Measurements from ENCODE around the gene CFAP119. TPM values are rescaled to one million over a fixed set of nuclear protein-coding genes. Genes with fewer than 3 reads are reported as not detected.

Gene CFAP119
- total RNA-seq, 1 experiment from 2014 or later = 9.6 TPM

DNA sequence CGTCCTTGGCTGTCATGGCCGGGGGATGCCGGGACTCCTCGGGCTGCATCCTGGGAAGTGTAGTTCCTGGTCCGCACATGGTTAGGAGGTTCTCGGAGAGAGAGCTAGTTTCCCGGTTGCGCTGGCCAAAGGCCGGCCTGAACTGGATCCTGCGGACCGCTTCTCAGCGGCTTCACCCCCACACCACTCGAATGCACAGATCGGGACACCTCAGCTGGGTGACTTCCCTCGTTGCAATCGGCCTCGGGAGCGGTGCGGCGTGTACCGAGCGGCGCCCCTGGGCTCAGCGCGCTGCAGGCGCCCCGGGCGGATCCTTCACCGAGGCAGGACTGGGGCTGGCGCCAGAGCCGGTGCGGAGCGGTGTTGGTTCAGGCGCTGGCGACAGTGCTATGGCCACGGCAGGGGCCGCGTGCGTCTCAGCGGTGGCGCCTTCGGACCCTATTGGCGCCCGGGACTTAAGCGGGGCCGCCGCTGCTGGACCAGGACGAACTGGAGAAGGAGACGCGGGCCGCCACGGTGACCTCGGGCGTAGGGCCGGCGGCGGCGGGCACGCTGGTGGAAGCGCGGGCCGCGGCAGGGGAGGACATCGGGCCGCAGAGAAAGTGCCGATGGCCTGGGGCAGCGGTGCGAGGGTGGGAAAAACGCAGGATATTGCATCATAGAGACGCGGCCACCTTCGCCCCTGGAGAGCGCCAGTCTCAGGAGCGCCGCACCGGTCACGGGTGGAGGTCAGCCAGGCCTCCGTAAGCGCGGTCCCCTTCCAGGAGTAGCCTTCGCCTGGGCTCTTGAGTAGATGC is 13.7 kb upstream of the CFAP119 start:
- H3K4me3 ChIP-seq (ENCODE audit: low read length) = peak overlapping the region; percentile 82
- ATAC-seq (peak; percentile 79), DNase-seq (peak; percentile 70)
- H3K4me2 ChIP-seq (ENCODE audit: low read length) = peak overlapping the region; percentile 99
- CTCF ChIA-PET = no interaction called here
- H3K9me2 ChIP-seq (replicated peaks; ENCODE audit: low read length) = no peaks in the 10 kb centered on the region
- peaks cover 4% of the 10 kb centered on the region; the same call in 1 of the 2 replicates for H3K36me3 ChIP-seq (ENCODE audit: low read depth, low read length)
- BruUV-seq (replicated peaks) = no TSS peak
- H3K4me1 ChIP-seq (ENCODE audit: insufficient read depth, low read length) = peaks cover 5% of the 10 kb centered on the region
- H2AFZ ChIP-seq (ENCODE audit: low read length) = peak overlapping the region; percentile 79
- H3K79me2 ChIP-seq (ENCODE audit: low read length) = no peaks in the 10 kb centered on the region
- no peaks in the 10 kb centered on the region for H3F3A ChIP-seq (ENCODE audit: low read length, unreplicated experiment)
- H3K27ac ChIP-seq (ENCODE audit: low read length) = peak overlapping the region; percentile 73
- no peaks in the 10 kb centered on the region for H4K20me1 ChIP-seq (ENCODE audit: low read length)
- H3K27me3 ChIP-seq (ENCODE audit: low read length) = no peaks in the 10 kb centered on the region
- intact Hi-C loops (cut with micrococcal nuclease) = no loop called here
- peak overlapping the region; percentile 94 for H3K9ac ChIP-seq (ENCODE audit: low read length)
- no peak for TF ChIP-seq EZH2phosphoT487 (IDR thresholded peaks at IDR 0.05; ENCODE audit: borderline replicate concordance, low read length)
- no peak for TF ChIP-seq EZH2 (IDR thresholded peaks at IDR 0.05; ENCODE audit: low read length, unreplicated experiment)
- no peak for TF ChIP-seq CTCF (conservative IDR thresholded peaks at IDR 0.05; ENCODE audit: low read depth, low read length)
- no peaks in the 10 kb centered on the region for H3K9me3 ChIP-seq (ENCODE audit: low read length)
- POLR2A ChIA-PET (ENCODE audit: unreplicated experiment) = interaction anchor here (0.6 kb wide), 1 partner anchor 79 kb away, joined by 9 read pairs; no protein-coding TSS in a partner anchor

- H3K27me3 ChIP-seq (ENCODE audit: low read length) = no peaks in the 10 kb centered on the region
- CTCF ChIA-PET = no interaction called here
- H3K9me3 ChIP-seq (ENCODE audit: low read length) = no peaks in the 10 kb centered on the region
- peak overlapping the region; percentile 99 for H3K4me2 ChIP-seq (ENCODE audit: low read length)
- H3K9me2 ChIP-seq (replicated peaks; ENCODE audit: low read length) = no peaks in the 10 kb centered on the region
- no peaks in the 10 kb centered on the region for H4K20me1 ChIP-seq (ENCODE audit: low read length)
- H3K36me3 ChIP-seq (ENCODE audit: low read depth, low read length) = peaks cover 4% of the 10 kb centered on the region; the same call in 1 of the 2 replicates
- TF ChIP-seq EZH2phosphoT487 (IDR thresholded peaks at IDR 0.05; ENCODE audit: borderline replicate concordance, low read length) (no peak), CTCF (conservative IDR thresholded peaks at IDR 0.05; ENCODE audit: low read depth, low read length) (no peak), EZH2 (IDR thresholded peaks at IDR 0.05; ENCODE audit: low read length, unreplicated experiment) (no peak)
- no peaks in the 10 kb centered on the region for H3K79me2 ChIP-seq (ENCODE audit: low read length)
- H3K4me3 ChIP-seq (ENCODE audit: low read length) = peak overlapping the region; percentile 82
- intact Hi-C loops (cut with micrococcal nuclease) = no loop called here
- H2AFZ ChIP-seq (ENCODE audit: low read length) = peak overlapping the region; percentile 79; the same call in 1 of the 2 replicates
- TSS peak; percentile 16 for BruUV-seq (replicated peaks)
- POLR2A ChIA-PET (ENCODE audit: unreplicated experiment) = interaction anchor here (0.6 kb wide), 1 partner anchor 79 kb away, joined by 9 read pairs; no protein-coding TSS in a partner anchor
- peaks cover 5% of the 10 kb centered on the region for H3K4me1 ChIP-seq (ENCODE audit: insufficient read depth, low read length)
- H3F3A ChIP-seq (ENCODE audit: low read length, unreplicated experiment) = no peaks in the 10 kb centered on the region
- peak overlapping the region; percentile 94 for H3K9ac ChIP-seq (ENCODE audit: low read length)
- no peak for ATAC-seq
- no peak for DNase-seq
- peak overlapping the region; percentile 73; the same call in 1 of the 2 replicates for H3K27ac ChIP-seq (ENCODE audit: low read length)
Observed at GRCh38 chr16:30775131-30775391, 13.2 kb upstream of the CFAP119 start.
